SK-N-MC (cell line): ENCODE results near the gene CARD14.

ENCODE experiments used
- DNase-seq: peaks from one replicate; pipeline ENCODE4 v3.0.0-alpha.2; 2011; ENCODE audit warnings: low read depth, low spot score
- H3K27ac ChIP-seq: fragments of 200-600 bp; sonication (generic); 2 replicates; pipeline ENCODE4 v1.5.1; 2016; ENCODE audit warnings: mixed run types
- H3K36me3 ChIP-seq: fragments of 200-600 bp; sonication (generic); 2 replicates; pipeline ENCODE4 v1.6.1; 2017; ENCODE audit warnings: antibody characterized with exemption, low read length, mixed read lengths; ENCODE audit not compliant: insufficient read depth
- H3K4me3 ChIP-seq: fragments of 200-600 bp; sonication (generic); 2 replicates; pipeline ENCODE4 v1.5.1; 2016
- H3K9ac ChIP-seq: fragments of 200-600 bp; sonication (generic); 2 replicates; pipeline ENCODE4 v1.8.0; 2017; ENCODE audit warnings: mixed run types, mixed read lengths; ENCODE audit not compliant: insufficient read length
- H3K9me3 ChIP-seq: fragments of 200-600 bp; sonication (generic); 2 replicates; pipeline ENCODE4 v1.6.1; 2017; ENCODE audit warnings: low read depth, mild to moderate bottlenecking, antibody characterized with exemption, low read length, moderate library complexity, mixed read lengths
- EZH2 ChIP-seq: fragments of 200-600 bp; sonication (generic); IDR thresholded peaks from one replicate; pipeline ENCODE4 v1.6.1; 2017; ENCODE audit warnings: antibody characterized with exemption
- FOXP2 ChIP-seq: optimal IDR thresholded peaks from 2 replicates; pipeline ENCODE3; 2011; ENCODE audit warnings: mild to moderate bottlenecking, moderate library complexity; ENCODE audit not compliant: insufficient read depth; ENCODE audit errors: extremely low read length, control extremely low read depth
- POLR2AphosphoS5 ChIP-seq: IDR thresholded peaks from 2 replicates; pipeline ENCODE4 v1.6.1; 2012; ENCODE audit warnings: mild to moderate bottlenecking, low read depth, low read length, borderline replicate concordance

The CARD14 gene

DNA sequence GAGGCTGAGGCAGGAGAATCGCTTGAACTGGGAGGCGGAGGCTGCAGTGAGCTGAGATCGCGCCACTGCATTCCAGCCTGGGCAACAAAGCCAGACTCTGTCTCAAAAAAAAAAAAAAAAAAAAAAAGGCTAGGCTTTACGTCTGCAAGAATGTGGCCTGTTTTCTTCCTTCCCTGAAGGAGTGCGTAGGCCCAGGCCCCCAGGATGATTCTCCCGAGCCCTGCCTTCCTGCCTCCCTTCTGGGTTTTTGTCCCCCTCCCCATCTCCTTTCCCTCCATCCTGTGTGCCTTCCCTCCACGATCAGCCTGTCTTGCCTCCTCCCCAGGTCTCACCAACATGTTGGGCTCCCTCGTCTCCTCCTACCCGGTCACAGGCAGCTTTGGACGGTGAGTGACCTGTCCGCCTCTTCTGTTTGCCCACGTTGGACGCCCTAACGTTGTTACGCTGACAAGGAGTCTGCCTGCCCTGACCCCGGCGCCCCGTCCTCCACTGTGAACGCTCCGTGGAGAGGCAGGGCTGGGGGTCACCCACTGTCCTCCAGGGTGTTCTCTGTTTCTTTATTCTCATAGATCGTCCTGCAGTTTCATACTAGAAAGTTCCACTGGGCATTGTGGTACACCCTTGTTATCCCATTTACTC, 75.2 kb downstream of the CARD14 start:
- DNase-seq: no peak

DNA sequence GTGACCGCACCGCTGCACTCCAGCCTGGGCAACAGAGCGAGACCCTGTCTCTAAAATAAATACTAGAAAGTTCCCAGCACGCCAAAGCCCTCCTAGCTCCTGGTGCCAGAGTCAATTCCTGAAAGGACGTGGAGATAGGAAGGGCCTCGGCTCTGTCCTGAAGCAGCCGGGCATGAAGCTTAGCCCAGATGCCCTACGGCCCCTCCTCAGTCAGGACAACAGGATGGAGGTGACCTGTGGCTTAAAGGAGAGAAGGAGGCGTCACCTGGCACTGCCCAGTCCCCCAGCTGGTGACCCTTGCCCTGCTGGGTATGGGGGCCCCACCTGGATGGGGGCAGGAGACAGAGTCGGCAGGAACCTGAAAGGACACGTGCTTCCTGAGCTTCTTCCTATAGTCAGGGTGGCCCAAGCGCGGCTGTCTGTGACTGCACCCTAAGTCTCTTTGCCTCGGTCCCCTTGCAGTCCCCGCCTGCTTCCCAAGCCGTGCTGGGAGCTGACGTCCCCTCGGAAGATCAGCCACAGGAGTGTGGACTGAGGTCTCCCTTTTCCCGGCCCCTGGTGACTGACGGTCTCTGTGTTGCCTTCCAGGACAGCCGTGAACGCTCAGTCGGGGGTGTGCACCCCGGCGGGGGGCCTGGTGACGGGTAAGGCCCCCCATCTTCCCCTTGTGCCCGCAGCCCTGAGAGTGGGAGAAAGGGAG, 75.9 kb downstream of the CARD14 start:
- no peak for DNase-seq
- no peak overlapping the region for H3K27ac ChIP-seq
- no peaks in the 10 kb centered on the region for H3K9me3 ChIP-seq
- H3K4me3 ChIP-seq: no peak overlapping the region
- H3K9ac ChIP-seq: no peak overlapping the region
- TF ChIP-seq FOXP2: no peak
- TF ChIP-seq POLR2AphosphoS5: no peak
- no peak for TF ChIP-seq EZH2
- H3K36me3 ChIP-seq: no peaks in the 10 kb centered on the region

More for the DNA sequence above, 75.2 kb downstream of the CARD14 start:
- no peaks in the 10 kb centered on the region for H3K36me3 ChIP-seq
- no peak overlapping the region for H3K27ac ChIP-seq
- H3K9me3 ChIP-seq: no peaks in the 10 kb centered on the region
- H3K9ac ChIP-seq: no peak overlapping the region
- no peak overlapping the region for H3K4me3 ChIP-seq
- no peak for TF ChIP-seq FOXP2
- TF ChIP-seq EZH2: no peak
- no peak for TF ChIP-seq POLR2AphosphoS5

DNA sequence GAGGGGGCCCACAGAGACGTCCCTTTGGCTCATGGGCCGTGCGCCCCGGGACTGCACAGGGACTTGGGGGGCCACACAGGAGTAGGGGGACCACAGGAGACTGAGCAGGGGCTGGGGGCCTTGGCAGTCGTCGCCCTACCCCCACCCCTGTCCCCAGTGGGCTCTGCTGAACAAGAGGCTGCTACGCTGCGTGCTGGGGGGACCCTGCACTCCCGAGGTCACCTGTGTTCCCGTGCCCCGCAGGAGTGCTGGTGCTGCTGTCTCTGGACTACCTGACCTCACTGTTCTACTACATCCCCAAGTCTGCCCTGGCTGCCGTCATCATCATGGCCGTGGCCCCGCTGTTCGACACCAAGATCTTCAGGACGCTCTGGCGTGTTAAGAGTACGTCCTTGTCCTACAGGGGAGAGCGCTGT, 76.4 kb downstream of the CARD14 start:
- no peak overlapping the region for H3K4me3 ChIP-seq
- no peak for DNase-seq
- no peak for TF ChIP-seq FOXP2
- no peak for TF ChIP-seq POLR2AphosphoS5
- TF ChIP-seq EZH2: no peak
- no peak overlapping the region for H3K27ac ChIP-seq
- no peaks in the 10 kb centered on the region for H3K36me3 ChIP-seq
- no peaks in the 10 kb centered on the region for H3K9me3 ChIP-seq
- no peak overlapping the region for H3K9ac ChIP-seq

DNA sequence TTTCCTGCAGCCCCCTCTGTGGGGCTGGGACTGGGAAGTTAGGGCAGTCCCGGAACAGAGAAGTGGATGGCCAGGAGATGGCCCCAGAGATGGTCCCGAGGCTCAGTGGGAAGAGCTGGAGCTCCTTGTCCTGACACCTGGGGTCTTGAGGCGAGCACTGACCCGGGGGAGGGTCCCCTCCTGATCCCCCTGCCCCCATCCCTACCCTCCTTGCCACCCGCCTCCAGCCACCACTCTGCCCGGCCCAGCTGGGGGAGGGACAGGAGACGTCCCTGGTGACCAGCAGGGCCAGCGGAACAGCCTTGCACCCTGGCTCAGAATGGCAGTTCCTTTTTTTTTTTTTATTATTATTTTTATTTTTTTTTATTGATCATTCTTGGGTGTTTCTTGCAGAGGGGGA, 76.9 kb downstream of the CARD14 start:
- H3K9ac ChIP-seq: no peak overlapping the region
- H3K4me3 ChIP-seq: no peak overlapping the region

DNA sequence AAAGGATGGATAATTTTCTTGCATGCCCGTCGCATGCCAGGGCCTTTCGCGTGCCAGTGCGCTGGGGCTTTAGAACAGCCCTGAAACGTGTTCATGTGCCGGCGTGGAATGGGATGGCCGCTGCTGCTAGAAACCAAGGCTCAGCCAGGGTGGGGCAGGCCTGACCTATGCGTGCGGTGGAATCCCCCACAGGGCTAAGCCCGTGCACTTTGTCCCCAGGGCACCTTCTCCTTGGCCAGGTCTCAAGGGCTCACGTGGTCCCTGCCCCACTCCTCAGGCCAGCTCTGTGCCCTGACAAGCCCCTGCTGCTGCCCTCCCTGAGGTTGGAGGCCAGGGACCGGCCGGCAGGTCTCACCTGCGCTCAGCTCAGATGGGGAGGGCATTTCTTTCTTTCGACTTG, 77.7 kb downstream of the CARD14 start:
- no peak overlapping the region for H3K4me3 ChIP-seq
- no peak overlapping the region for H3K27ac ChIP-seq
- no peaks in the 10 kb centered on the region for H3K36me3 ChIP-seq
- no peak for TF ChIP-seq EZH2
- TF ChIP-seq FOXP2: no peak
- no peak for TF ChIP-seq POLR2AphosphoS5
- no peak overlapping the region for H3K9ac ChIP-seq
- no peaks in the 10 kb centered on the region for H3K9me3 ChIP-seq
- DNase-seq: no peak

More for the DNA sequence above, 76.9 kb downstream of the CARD14 start:
- H3K27ac ChIP-seq: no peak overlapping the region
- no peak for DNase-seq
- TF ChIP-seq EZH2 (no peak), POLR2AphosphoS5 (no peak), FOXP2 (no peak)
- no peaks in the 10 kb centered on the region for H3K36me3 ChIP-seq
- no peaks in the 10 kb centered on the region for H3K9me3 ChIP-seq

DNA sequence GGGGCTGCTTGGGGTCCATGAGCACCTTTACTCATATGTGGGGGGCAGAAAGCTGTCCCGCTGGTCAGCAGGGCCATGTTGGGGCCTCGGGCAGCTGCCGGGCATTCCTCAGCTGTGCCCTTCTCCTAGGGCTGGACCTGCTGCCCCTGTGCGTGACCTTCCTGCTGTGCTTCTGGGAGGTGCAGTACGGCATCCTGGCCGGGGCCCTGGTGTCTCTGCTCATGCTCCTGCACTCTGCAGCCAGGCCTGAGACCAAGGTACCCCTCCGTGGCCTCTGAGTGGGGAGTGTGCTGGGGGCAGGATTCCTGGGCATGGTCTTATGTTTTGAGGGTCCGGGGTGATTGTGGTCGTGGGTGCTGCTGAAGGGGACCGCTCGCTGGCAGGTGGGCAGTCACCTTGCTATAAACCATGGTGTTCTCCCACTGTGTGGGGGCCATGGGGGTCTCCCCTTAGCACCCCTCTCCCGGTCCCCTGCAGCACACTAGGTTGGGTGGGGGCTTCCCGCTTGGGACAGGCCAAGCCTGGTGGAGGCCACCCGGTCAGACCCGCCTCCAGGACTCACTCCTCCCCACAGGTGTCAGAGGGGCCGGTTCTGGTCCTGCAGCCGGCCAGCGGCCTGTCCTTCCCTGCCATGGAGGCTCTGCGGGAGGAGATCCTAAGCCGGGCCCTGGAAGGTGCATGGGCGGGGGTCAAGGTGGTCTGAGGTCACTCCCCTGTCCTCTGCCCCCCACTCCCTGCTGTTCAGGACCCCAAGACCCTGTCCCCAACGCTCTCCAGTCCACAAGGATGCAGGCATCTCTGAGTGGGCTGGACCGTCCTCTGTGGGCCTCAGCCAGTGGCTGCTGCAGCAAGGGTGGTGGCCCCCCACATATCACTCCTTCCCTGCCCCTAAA, 78.4 kb downstream of the CARD14 start:
- Histone ChIP-seq H3K36me3 (no peaks in the 10 kb centered on the region), H3K9ac (no peak overlapping the region)

DNA sequence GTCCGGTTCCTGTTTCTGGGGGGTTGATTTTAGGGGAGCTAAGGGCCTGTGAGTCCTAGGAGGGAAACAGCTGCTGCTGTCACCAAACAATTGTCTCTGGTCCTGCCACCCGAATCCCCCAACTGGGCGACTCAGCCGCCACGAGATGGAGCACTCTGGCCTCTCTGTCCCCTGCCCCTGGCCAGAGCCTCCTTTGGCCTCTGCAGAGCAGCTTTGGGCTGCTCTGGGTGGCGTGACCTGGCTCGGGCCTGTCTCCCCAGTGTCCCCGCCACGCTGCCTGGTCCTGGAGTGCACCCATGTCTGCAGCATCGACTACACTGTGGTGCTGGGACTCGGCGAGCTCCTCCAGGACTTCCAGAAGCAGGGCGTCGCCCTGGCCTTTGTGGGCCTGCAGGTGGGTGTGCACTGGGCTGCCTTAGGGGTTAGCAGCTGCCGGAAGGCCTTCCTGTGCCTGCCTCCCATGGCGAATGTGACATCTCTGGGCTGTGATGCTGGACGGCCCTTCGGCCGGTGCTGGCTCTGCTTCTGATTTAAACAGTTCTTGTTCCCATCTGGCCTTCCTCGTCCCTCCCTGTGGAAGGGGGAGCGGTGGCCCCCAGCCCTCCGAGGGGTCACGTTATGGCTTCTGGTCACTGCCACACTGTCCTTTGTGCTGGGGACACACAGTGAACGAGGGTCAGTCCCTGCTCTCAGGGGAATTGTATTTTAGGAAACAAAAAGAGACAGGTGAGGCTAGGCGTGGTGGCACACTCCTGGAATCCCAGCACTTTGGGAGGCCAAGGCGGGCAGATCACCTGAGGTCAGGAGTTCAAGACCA, 79.3 kb downstream of the CARD14 start:
- Histone ChIP-seq H3K36me3 (no peaks in the 10 kb centered on the region), H3K9ac (no peak overlapping the region), H3K27ac (no peak overlapping the region), H3K9me3 (no peaks in the 10 kb centered on the region), H3K4me3 (no peak overlapping the region)
- no peak for DNase-seq
- TF ChIP-seq POLR2AphosphoS5 (no peak), FOXP2 (no peak), EZH2 (no peak)

More for the DNA sequence above, 78.4 kb downstream of the CARD14 start:
- no peak for TF ChIP-seq EZH2
- TF ChIP-seq POLR2AphosphoS5: no peak
- TF ChIP-seq FOXP2: no peak
- Histone ChIP-seq H3K9me3 (no peaks in the 10 kb centered on the region), H3K27ac (no peak overlapping the region), H3K4me3 (no peak overlapping the region)
- DNase-seq: no peak
